Measurements from ENCODE around the gene LHB.
"Not testable (repeated sequence)": the region's sequence is repeated elsewhere in the genome, so short reads cannot be mapped to it uniquely, and the experiment has no call there.

The LHB gene

GRCh38 chr19:49017041-49017665, at the start of gene LHB:
Gene LHB (minus strand): TSS chr19:49017091. CDS start chr19:49017081, 10 bp downstream.
- DNase-seq: no peak

GRCh38 chr19:49065905-49066512, 49.1 kb upstream of the LHB start:
- no peak for DNase-seq

- DNase-seq: no peak
Observed at GRCh38 chr19:49064768-49065611, 48.1 kb upstream of the LHB start, which contains the start of gene NTF4. Gene NTF4 (minus strand): TSS chr19:49064818. CDS start chr19:49061997, 2,821 bp downstream.

GRCh38 chr19:49064029-49064629, 47.2 kb upstream of the LHB start:
- DNase-seq: no peak

- DNase-seq: no peak
Observed at GRCh38 chr19:49061445-49061844, 44.6 kb upstream of the LHB start.

- DNase-seq: no peak
Observed at GRCh38 chr19:49061000-49061399, 44.1 kb upstream of the LHB start.

- no peak for DNase-seq
Observed at GRCh38 chr19:49059053-49059452, 42.2 kb upstream of the LHB start.

- no peak for DNase-seq
Observed at GRCh38 chr19:49058562-49058961, 41.7 kb upstream of the LHB start.

GRCh38 chr19:49057636-49058234, 40.8 kb upstream of the LHB start, which contains the start of gene CGB7:
Gene CGB7 (minus strand): TSS chr19:49057749. CDS start chr19:49055375, 2,374 bp downstream.
- no peak for DNase-seq

- not testable (repeated sequence) for DNase-seq
Observed at GRCh38 chr19:49056902-49057596, 40.2 kb upstream of the LHB start.

- no peak for DNase-seq
Observed at GRCh38 chr19:49056101-49056901, 39.4 kb upstream of the LHB start.

- DNase-seq: not testable (repeated sequence)
Observed at GRCh38 chr19:49050376-49051033, 33.6 kb upstream of the LHB start.

GRCh38 chr19:49049834-49050233, 32.9 kb upstream of the LHB start:
- DNase-seq: not testable (repeated sequence)

GRCh38 chr19:49049011-49049410, 32.1 kb upstream of the LHB start, which contains the start of gene CGB8:
Gene CGB8 (minus strand): TSS chr19:49049111. CDS start chr19:49048739, 372 bp downstream.
- not testable (repeated sequence) for DNase-seq

GRCh38 chr19:49043548-49043947, 26.7 kb upstream of the LHB start, which contains the start of gene CGB5:
Gene CGB5 (plus strand): TSS chr19:49043848. CDS start chr19:49044210, 362 bp downstream.
- not testable (repeated sequence) for DNase-seq

GRCh38 chr19:49042666-49043065, 25.8 kb upstream of the LHB start:
- not testable (repeated sequence) for DNase-seq

- no peak for DNase-seq
Observed at GRCh38 chr19:49042177-49042576, 25.3 kb upstream of the LHB start.

- not testable (repeated sequence) for DNase-seq
Observed at GRCh38 chr19:49039736-49040135, 22.8 kb upstream of the LHB start.

GRCh38 chr19:49038557-49039276, 21.8 kb upstream of the LHB start:
- DNase-seq: not testable (repeated sequence)

- DNase-seq: not testable (repeated sequence)
Observed at GRCh38 chr19:49038111-49038510, 21.2 kb upstream of the LHB start.

All from NCI-H524 treated with DMSO at 0.1 percent for 48 hours (cell line).